Measurements from ENCODE around the gene ITPA.

The ITPA gene

DNA sequence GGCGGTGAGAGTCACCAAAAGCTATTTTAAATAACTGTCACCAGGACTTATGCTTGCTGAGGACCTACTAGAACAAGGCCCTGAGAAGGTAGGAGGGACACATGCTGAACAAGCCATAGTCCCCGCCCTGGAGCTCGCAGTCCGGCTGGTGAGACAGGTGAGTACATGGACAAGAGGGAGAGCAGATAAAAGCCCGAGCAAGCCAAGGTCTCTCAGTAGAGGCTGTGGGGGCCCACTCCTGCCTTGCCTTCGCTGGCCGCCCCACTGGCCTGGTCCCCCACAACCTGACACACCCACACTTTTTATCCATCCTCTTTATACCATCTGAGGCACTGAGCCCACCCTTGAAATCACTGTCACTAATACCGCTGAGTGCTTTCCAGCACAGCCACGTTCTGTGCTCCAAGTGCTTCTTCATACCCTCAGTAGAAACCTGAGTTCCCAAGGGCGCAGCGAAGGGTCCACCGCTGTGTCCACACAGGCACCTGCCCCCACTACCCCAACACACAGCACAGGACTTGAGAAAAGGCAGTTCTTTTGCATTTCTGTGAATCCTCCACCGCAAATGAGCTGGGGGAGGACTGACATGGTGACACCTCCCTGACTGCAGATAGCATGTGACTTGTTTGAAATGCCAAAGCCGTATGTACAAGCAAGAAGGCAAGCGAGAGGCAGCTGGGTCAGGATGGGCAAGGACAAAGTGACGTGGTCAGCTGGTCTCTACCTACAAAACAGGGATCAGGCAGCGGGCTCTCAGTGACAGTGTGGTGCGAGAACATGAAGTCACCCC lies 16.9 kb upstream of the ITPA start:
- TF ChIP-seq, protein P1, sequence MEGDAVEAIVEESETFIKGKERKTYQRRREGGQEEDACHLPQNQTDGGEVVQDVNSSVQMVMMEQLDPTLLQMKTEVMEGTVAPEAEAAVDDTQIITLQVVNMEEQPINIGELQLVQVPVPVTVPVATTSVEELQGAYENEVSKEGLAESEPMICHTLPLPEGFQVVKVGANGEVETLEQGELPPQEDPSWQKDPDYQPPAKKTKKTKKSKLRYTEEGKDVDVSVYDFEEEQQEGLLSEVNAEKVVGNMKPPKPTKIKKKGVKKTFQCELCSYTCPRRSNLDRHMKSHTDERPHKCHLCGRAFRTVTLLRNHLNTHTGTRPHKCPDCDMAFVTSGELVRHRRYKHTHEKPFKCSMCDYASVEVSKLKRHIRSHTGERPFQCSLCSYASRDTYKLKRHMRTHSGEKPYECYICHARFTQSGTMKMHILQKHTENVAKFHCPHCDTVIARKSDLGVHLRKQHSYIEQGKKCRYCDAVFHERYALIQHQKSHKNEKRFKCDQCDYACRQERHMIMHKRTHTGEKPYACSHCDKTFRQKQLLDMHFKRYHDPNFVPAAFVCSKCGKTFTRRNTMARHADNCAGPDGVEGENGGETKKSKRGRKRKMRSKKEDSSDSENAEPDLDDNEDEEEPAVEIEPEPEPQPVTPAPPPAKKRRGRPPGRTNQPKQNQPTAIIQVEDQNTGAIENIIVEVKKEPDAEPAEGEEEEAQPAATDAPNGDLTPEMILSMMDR (IDR thresholded peaks at IDR 0.05; ENCODE audit: insufficient read depth, low read length, missing control alignments) = no peak
- ChIA-PET POLR2A (no interaction called here), CTCF (no interaction called here)
- DNase-seq (ENCODE audit: low read depth, low spot score) = no peak
- no peak overlapping the region for H3K4me3 ChIP-seq (ENCODE audit: low read depth, low read length)

DNA sequence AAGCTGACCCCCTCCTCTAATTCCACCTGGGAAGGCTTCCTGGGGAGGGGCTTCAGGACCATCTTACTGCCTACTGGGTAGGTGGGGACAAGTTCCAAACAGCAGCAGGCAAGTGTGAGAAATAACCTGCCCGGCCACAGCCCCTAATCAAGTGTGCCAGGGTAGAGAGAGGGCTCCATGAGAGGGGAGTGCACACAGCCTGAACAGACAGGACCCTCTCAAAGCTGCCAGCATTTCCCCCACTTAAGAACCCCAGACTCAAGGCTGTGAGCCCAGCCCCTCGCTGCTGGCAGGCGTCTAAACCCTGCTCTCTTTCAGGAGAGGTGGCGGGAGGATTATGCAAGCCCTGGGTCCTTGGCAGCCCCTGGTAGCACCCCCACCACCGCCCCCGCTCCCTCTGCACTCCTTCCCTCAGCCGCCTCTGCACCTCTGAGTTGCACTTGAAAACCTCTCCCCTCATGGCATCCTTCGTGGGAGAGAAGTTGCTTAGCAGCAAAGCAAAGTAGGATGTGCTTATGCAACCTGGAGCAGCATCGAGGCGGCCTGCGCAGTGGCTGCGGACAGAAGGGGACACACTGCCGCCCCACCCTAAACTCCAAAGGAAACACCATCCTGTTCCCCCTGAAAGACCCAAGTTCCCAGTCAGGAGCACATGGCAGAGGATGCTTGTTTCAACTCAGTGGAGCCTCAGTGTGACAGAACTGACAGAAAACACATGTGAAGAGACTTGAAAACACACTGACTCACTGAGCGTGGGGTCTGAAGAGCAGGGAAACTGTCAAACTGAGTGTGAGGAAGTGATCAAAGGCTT lies 15.3 kb upstream of the ITPA start:
- TF ChIP-seq, protein P1 (IDR thresholded peaks at IDR 0.05; ENCODE audit: insufficient read depth, low read length, missing control alignments) = no peak
- H3K4me3 ChIP-seq (ENCODE audit: low read depth, low read length) = no peak overlapping the region
- no peak for DNase-seq (ENCODE audit: low read depth, low spot score)
- ChIA-PET CTCF (interaction anchor here (1.1 kb wide), 1 partner anchor 15 kb away, joined by 3 read pairs; the partner anchor contains the start of gene ITPA), POLR2A (no interaction called here)

DNA sequence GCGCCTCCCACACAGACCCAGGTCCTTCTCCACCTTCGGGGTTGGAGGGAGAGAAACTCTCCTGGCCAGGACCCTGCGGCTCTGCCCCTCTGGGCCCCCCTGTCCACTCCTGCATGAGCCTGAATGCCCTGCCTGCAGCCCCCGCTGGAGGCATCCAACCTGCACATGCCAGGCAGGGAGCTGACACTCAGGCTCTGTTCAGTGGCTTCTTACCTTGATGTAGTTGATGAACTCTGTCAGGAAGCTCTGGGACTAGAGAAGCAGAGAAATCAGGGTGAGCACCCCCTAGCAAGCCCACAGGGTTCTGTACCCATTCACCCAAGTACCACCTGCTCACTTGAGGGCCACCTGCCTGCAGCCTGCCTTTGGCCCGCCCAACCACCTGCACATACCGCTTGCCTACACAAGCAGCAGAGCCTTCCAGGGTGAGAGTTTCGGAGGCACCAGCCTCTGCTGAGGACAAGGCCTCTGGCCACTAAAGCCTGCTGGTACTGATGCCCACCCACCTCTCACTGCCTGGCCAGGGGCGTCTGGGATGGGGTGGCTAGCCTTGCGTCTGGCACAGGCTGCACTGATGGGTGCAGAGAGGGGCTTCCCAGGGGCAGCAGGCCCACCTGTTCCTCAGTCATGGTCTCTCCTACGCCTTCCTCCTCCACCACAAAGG lies 14.5 kb upstream of the ITPA start:
- no peak for DNase-seq (ENCODE audit: low read depth, low spot score)
- TF ChIP-seq, protein P1 (IDR thresholded peaks at IDR 0.05; ENCODE audit: insufficient read depth, low read length, missing control alignments) = no peak
- ChIA-PET CTCF (no interaction called here), POLR2A (no interaction called here)
- H3K4me3 ChIP-seq (ENCODE audit: low read depth, low read length) = no peak overlapping the region

DNA sequence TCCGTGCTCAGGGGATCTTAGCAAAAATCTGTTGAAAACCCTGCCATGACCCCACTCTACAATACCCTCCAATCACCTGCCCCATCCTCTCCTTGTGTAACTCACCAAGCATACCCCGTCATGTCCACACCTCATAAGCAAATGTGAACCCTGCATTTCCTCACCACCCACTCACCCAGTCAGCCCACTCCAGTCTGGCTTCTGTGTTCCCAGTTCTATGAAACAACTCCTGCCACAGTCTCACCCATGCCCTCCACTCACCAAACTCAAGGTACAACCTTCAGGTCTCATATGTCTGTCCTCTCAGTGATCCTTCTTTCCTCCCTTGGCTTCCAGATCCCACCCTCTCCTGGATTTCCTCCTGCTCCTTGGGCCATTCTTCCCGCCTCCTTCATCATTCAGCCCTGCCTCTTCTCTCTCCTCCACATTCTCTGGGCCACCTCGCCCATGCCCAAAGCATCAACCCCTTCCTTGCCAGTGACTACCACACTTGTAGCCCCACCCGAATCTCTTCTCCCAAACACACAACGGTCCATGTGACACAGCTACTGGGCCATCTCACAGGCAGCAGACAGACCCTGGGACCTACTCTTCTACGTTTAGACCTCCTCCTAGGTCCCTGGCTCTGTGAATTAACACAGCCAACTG lies 13.6 kb upstream of the ITPA start:
- ChIA-PET CTCF (interaction anchor here (1.0 kb wide), 1 partner anchor 23 kb away, joined by 3 read pairs; no protein-coding TSS in a partner anchor), POLR2A (no interaction called here)
- TF ChIP-seq, protein P1 (IDR thresholded peaks at IDR 0.05; ENCODE audit: insufficient read depth, low read length, missing control alignments) = no peak
- no peak for DNase-seq (ENCODE audit: low read depth, low spot score)
- no peak overlapping the region for H3K4me3 ChIP-seq (ENCODE audit: low read depth, low read length)

DNA sequence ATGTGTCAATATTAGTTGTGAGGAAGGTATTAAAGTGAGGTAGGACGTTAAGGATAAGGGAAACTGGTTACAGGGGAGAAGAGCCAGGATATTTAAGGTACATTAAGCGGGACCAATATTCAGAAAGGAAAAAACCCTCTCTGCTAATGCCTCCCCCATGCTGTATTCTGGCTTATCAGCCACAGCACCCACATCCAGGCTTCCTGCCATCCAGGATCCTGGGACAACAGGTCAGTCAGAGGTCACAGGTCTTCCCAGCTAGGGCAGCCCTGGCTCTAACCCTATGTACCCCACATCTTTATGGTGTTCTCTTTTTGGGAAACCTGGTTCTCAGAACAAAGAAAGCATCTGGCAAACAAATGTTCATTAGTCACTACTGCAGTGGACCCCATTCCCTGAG lies 10.1 kb upstream of the ITPA start:
- CTCF ChIA-PET = no interaction called here
- POLR2A ChIA-PET = no interaction called here
- TF ChIP-seq, protein P1 (IDR thresholded peaks at IDR 0.05; ENCODE audit: insufficient read depth, low read length, missing control alignments) = no peak

More for the DNA sequence above, 10.1 kb upstream of the ITPA start:
- no peak for DNase-seq (ENCODE audit: low read depth, low spot score)
- H3K4me3 ChIP-seq (ENCODE audit: low read depth, low read length) = no peak overlapping the region
